ENCODE data around the gene MGMT. TPM values are rescaled to one million over a fixed set of nuclear protein-coding genes. Genes with fewer than 3 reads are reported as not detected.

Gene MGMT
- total RNA-seq, 1 donor from 2014 or later, result 19.6 TPM

GRCh38 chr10:129547608-129548007 is 80.6 kb downstream of the MGMT start:
- Mint-ChIP-seq H3K36me3 (ENCODE audit: low read depth) (no peaks in the 10 kb centered on the region), H3K27me3 (ENCODE audit: insufficient read depth) (no peaks in the 10 kb centered on the region), H3K4me1 (ENCODE audit: low read depth) (no peaks in the 10 kb centered on the region), H3K27ac (no peak overlapping the region), H3K4me3 (no peak overlapping the region), H3K9me3 (no peaks in the 10 kb centered on the region)
- intact Hi-C loops (cut with micrococcal nuclease), result no loop called here
- no peak for DNase-seq (ENCODE audit: low spot score)

- H3K9me3 Mint-ChIP-seq, result no peaks in the 10 kb centered on the region
- no peak overlapping the region for H3K27ac Mint-ChIP-seq
- DNase-seq (ENCODE audit: low spot score), result no peak
- H3K4me3 Mint-ChIP-seq, result no peak overlapping the region
- intact Hi-C loops (cut with micrococcal nuclease), result no loop called here
- no peaks in the 10 kb centered on the region for H3K4me1 Mint-ChIP-seq (ENCODE audit: low read depth)
- no peaks in the 10 kb centered on the region for H3K36me3 Mint-ChIP-seq (ENCODE audit: low read depth)
- H3K27me3 Mint-ChIP-seq (ENCODE audit: insufficient read depth), result no peaks in the 10 kb centered on the region
Measured at GRCh38 chr10:129548600-129548999, 81.6 kb downstream of the MGMT start.

- no peaks in the 10 kb centered on the region for H3K36me3 Mint-ChIP-seq (ENCODE audit: low read depth)
- intact Hi-C loops (cut with micrococcal nuclease), result no loop called here
- no peaks in the 10 kb centered on the region for H3K27me3 Mint-ChIP-seq (ENCODE audit: insufficient read depth)
Measured at GRCh38 chr10:129550076-129550475, 83.0 kb downstream of the MGMT start.

GRCh38 chr10:129550658-129551057 is 83.6 kb downstream of the MGMT start:
- Mint-ChIP-seq H3K4me1 (ENCODE audit: low read depth) (no peaks in the 10 kb centered on the region), H3K9me3 (no peaks in the 10 kb centered on the region), H3K4me3 (no peak overlapping the region), H3K27ac (no peak overlapping the region), H3K27me3 (ENCODE audit: insufficient read depth) (no peaks in the 10 kb centered on the region), H3K36me3 (ENCODE audit: low read depth) (no peaks in the 10 kb centered on the region)
- DNase-seq (ENCODE audit: low spot score), result no peak
- intact Hi-C loops (cut with micrococcal nuclease), result no loop called here

More at GRCh38 chr10:129550076-129550475, 83.0 kb downstream of the MGMT start:
- H3K9me3 Mint-ChIP-seq, result no peaks in the 10 kb centered on the region
- H3K4me1 Mint-ChIP-seq (ENCODE audit: low read depth), result no peaks in the 10 kb centered on the region
- H3K27ac Mint-ChIP-seq, result no peak overlapping the region
- DNase-seq (ENCODE audit: low spot score), result no peak
- H3K4me3 Mint-ChIP-seq, result no peak overlapping the region

- no peaks in the 10 kb centered on the region for H3K27me3 Mint-ChIP-seq (ENCODE audit: insufficient read depth)
- no peak for DNase-seq (ENCODE audit: low spot score)
- H3K36me3 Mint-ChIP-seq (ENCODE audit: low read depth), result no peaks in the 10 kb centered on the region
- H3K4me3 Mint-ChIP-seq, result no peak overlapping the region
- no peaks in the 10 kb centered on the region for H3K4me1 Mint-ChIP-seq (ENCODE audit: low read depth)
- intact Hi-C loops (cut with micrococcal nuclease), result no loop called here
- H3K27ac Mint-ChIP-seq, result no peak overlapping the region
- no peaks in the 10 kb centered on the region for H3K9me3 Mint-ChIP-seq
Measured at GRCh38 chr10:129552119-129552518, 85.1 kb downstream of the MGMT start.

- no peak for DNase-seq (ENCODE audit: low spot score)
- Mint-ChIP-seq H3K4me3 (no peak overlapping the region), H3K36me3 (ENCODE audit: low read depth) (no peaks in the 10 kb centered on the region), H3K27me3 (ENCODE audit: insufficient read depth) (no peaks in the 10 kb centered on the region), H3K27ac (no peak overlapping the region), H3K9me3 (no peaks in the 10 kb centered on the region), H3K4me1 (ENCODE audit: low read depth) (no peaks in the 10 kb centered on the region)
- intact Hi-C loops (cut with micrococcal nuclease), result no loop called here
Measured at GRCh38 chr10:129553928-129554327, 86.9 kb downstream of the MGMT start.

GRCh38 chr10:129556316-129556715 is 89.3 kb downstream of the MGMT start:
- intact Hi-C loops (cut with micrococcal nuclease), result no loop called here
- Mint-ChIP-seq H3K27ac (no peak overlapping the region), H3K9me3 (peaks cover 5% of the 10 kb centered on the region), H3K4me3 (no peak overlapping the region), H3K4me1 (ENCODE audit: low read depth) (no peaks in the 10 kb centered on the region), H3K36me3 (ENCODE audit: low read depth) (no peaks in the 10 kb centered on the region), H3K27me3 (ENCODE audit: insufficient read depth) (no peaks in the 10 kb centered on the region)
- no peak for DNase-seq (ENCODE audit: low spot score)

GRCh38 chr10:129560361-129560760 is 93.3 kb downstream of the MGMT start:
- Mint-ChIP-seq H3K27ac (no peak overlapping the region), H3K9me3 (peaks cover 19% of the 10 kb centered on the region), H3K4me3 (no peak overlapping the region), H3K4me1 (ENCODE audit: low read depth) (no peaks in the 10 kb centered on the region), H3K27me3 (ENCODE audit: insufficient read depth) (no peaks in the 10 kb centered on the region), H3K36me3 (ENCODE audit: low read depth) (no peaks in the 10 kb centered on the region)
- intact Hi-C loops (cut with micrococcal nuclease), result no loop called here
- no peak for DNase-seq (ENCODE audit: low spot score)

GRCh38 chr10:129562487-129562886 is 95.4 kb downstream of the MGMT start:
- Mint-ChIP-seq H3K27ac (no peak overlapping the region), H3K4me3 (no peak overlapping the region), H3K36me3 (ENCODE audit: low read depth) (no peaks in the 10 kb centered on the region), H3K27me3 (ENCODE audit: insufficient read depth) (no peaks in the 10 kb centered on the region), H3K9me3 (peaks cover 27% of the 10 kb centered on the region), H3K4me1 (ENCODE audit: low read depth) (no peaks in the 10 kb centered on the region)
- DNase-seq (ENCODE audit: low spot score), result no peak
- intact Hi-C loops (cut with micrococcal nuclease), result no loop called here

- no peak overlapping the region for H3K27ac Mint-ChIP-seq
Measured at GRCh38 chr10:129564923-129565322, 97.9 kb downstream of the MGMT start.

GRCh38 chr10:129568583-129569344 is 101.7 kb downstream of the MGMT start:
- no peak for DNase-seq (ENCODE audit: low spot score)
- peaks cover 20% of the 10 kb centered on the region for H3K9me3 Mint-ChIP-seq
- H3K36me3 Mint-ChIP-seq (ENCODE audit: low read depth), result no peaks in the 10 kb centered on the region
- intact Hi-C loops (cut with micrococcal nuclease), result no loop called here
- H3K27ac Mint-ChIP-seq, result no peak overlapping the region
- H3K27me3 Mint-ChIP-seq (ENCODE audit: insufficient read depth), result no peaks in the 10 kb centered on the region
- H3K4me3 Mint-ChIP-seq, result no peak overlapping the region
- H3K4me1 Mint-ChIP-seq (ENCODE audit: low read depth), result no peaks in the 10 kb centered on the region

More at GRCh38 chr10:129564923-129565322, 97.9 kb downstream of the MGMT start:
- Mint-ChIP-seq H3K4me3 (no peak overlapping the region), H3K9me3 (peaks cover 23% of the 10 kb centered on the region), H3K27me3 (ENCODE audit: insufficient read depth) (no peaks in the 10 kb centered on the region), H3K36me3 (ENCODE audit: low read depth) (no peaks in the 10 kb centered on the region), H3K4me1 (ENCODE audit: low read depth) (no peaks in the 10 kb centered on the region)
- no peak for DNase-seq (ENCODE audit: low spot score)
- intact Hi-C loops (cut with micrococcal nuclease), result no loop called here

- H3K36me3 Mint-ChIP-seq (ENCODE audit: low read depth), result no peaks in the 10 kb centered on the region
- H3K4me3 Mint-ChIP-seq, result no peak overlapping the region
- no peak for DNase-seq (ENCODE audit: low spot score)
- H3K9me3 Mint-ChIP-seq, result peaks cover 20% of the 10 kb centered on the region
- intact Hi-C loops (cut with micrococcal nuclease), result no loop called here
- no peak overlapping the region for H3K27ac Mint-ChIP-seq
- no peaks in the 10 kb centered on the region for H3K27me3 Mint-ChIP-seq (ENCODE audit: insufficient read depth)
- no peaks in the 10 kb centered on the region for H3K4me1 Mint-ChIP-seq (ENCODE audit: low read depth)
Measured at GRCh38 chr10:129570185-129570584, 103.1 kb downstream of the MGMT start.

GRCh38 chr10:129579228-129579627 is 112.2 kb downstream of the MGMT start:
- Mint-ChIP-seq H3K9me3 (peaks cover 9% of the 10 kb centered on the region), H3K36me3 (ENCODE audit: low read depth) (no peaks in the 10 kb centered on the region), H3K27me3 (ENCODE audit: insufficient read depth) (no peaks in the 10 kb centered on the region), H3K4me1 (ENCODE audit: low read depth) (no peaks in the 10 kb centered on the region), H3K27ac (no peak overlapping the region), H3K4me3 (no peak overlapping the region)
- intact Hi-C loops (cut with micrococcal nuclease), result no loop called here
- DNase-seq (ENCODE audit: low spot score), result no peak

GRCh38 chr10:129580010-129580409 is 113.0 kb downstream of the MGMT start:
- DNase-seq (ENCODE audit: low spot score), result no peak
- Mint-ChIP-seq H3K27me3 (ENCODE audit: insufficient read depth) (no peaks in the 10 kb centered on the region), H3K4me1 (ENCODE audit: low read depth) (no peaks in the 10 kb centered on the region), H3K27ac (no peak overlapping the region), H3K36me3 (ENCODE audit: low read depth) (no peaks in the 10 kb centered on the region), H3K4me3 (no peak overlapping the region), H3K9me3 (peaks cover 16% of the 10 kb centered on the region)
- intact Hi-C loops (cut with micrococcal nuclease), result no loop called here

Data from activated T-helper 1 cell treated with anti-CD3 and anti-CD28 coated beads, Interleukin-12 subunit alpha, Interleukin-12 subunit beta, Interleukin-2, Interleukin-4 antibody, amounts not matched to agents 30 ng/mL and 10 ng/mL and 1 ng/mL, durations not matched to agents 14 hours and 24 hours and 36 hours (primary cell).